Activated CD4-positive, alpha-beta T cell treated with anti-CD3 and anti-CD28 coated beads for 1 hour (primary cell): ENCODE results near the gene ZNF28.
"Not testable (repeated sequence)": the region's sequence is repeated elsewhere in the genome, so short reads cannot be mapped to it uniquely, and the experiment has no call there.

Source experiments
- DNase-seq: peaks from one replicate; pipeline ENCODE4 v3.0.0-alpha.2; 2020

ZNF28 gene

DNA sequence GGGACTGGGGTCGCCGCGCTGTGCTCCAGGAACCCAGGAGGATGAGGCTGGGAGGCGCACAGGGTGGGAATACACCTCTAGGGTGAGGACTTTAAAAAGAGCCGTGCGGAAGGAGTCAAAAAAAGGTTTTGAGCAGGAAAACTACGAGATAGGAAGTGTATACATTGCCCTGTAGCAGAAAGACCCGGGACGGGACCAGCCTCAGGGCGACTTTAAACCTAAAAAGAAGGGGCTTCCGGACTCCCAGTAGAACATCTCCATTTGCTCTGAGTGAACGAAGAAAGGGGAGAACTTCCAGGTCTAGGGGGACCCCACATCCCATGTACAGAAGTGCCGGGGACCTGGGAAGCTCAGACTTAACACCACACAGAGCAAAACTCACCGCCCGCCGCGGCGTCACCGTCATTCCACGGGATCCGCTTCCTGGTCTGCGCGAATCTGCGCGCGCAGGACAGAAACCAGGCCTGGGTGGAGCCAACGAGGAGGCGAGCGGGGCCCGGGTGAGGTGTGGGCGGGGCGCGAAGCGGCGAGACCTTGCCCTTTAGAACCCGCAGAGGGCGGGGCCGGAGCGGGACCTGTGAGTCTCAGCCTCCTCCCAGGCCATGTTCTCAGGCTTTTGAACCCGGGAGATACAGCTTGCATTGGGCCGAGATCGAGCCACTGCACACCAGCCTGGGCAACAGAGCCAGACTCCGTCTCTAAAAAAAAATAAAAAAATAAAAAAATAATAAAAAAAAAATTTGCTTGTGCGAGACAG, at the start of gene ZNF28:
Gene ZNF28, minus strand, starts transcription at position 430 of the 757 bp plus-strand sequence. CDS start 3,675 bp downstream, outside the sequence.
- peak; percentile 45 for DNase-seq

DNA sequence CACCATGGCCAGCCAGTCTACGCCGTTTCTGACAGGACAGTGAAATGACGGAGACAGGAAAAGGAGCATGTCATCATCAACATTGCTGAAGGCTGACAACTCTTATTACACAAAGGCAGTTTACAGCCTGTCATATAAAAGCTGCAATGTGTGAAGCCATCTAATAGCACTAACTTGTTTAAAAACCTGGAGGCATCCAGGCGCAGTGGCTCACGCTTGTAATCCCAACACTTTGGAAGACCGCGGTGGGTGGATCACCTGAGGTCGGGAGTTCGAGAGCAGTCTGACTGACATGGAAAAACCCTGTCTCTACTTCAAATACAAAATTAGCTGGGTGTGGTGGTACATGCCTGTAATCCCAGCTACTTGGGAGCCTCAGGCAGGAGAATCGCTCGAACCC, 46.6 kb upstream of the ZNF28 start:
- not testable (repeated sequence) for DNase-seq

DNA sequence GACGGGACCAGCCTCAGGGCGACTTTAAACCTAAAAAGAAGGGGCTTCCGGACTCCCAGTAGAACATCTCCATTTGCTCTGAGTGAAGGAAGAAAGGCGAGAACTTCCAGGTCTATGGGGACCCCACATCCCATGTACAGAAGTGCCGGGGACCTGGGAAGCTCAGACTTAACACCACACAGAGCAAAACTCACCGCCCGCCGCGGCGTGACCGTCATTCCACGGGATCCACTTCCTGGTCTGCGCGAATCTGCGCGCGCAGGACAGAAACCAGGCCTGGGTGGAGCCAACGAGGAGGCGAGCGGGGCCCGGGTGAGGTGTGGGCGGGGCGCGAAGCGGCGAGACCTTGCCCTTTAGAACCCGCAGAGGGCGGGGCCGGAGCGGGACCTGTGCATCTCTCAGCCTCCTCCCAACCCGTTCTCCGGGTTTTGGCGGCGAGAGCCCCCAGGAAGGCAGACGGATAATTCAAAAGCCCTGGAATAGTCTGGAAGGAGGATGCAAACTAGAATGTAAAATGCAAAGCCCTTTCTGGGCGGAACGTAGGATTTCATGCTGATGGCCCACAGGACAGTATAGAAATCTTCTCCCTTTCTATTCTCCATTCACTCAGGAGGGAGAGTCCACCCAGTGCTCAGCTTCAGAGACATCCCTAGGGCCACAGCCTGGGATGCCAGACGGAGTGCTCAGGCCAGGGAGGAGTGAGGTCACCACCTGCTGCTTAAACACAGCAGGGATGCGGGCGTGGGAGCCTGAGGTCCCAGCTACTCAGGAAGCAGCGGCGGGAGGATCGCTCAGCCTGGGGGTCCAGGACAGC, 36.2 kb upstream of the ZNF28 start, which contains the start of gene ZNF468:
Gene ZNF468, minus strand, starts transcription at position 242 of the 814 bp plus-strand sequence. CDS start 3,347 bp downstream, outside the sequence.
- peak; percentile 52 for DNase-seq

DNA sequence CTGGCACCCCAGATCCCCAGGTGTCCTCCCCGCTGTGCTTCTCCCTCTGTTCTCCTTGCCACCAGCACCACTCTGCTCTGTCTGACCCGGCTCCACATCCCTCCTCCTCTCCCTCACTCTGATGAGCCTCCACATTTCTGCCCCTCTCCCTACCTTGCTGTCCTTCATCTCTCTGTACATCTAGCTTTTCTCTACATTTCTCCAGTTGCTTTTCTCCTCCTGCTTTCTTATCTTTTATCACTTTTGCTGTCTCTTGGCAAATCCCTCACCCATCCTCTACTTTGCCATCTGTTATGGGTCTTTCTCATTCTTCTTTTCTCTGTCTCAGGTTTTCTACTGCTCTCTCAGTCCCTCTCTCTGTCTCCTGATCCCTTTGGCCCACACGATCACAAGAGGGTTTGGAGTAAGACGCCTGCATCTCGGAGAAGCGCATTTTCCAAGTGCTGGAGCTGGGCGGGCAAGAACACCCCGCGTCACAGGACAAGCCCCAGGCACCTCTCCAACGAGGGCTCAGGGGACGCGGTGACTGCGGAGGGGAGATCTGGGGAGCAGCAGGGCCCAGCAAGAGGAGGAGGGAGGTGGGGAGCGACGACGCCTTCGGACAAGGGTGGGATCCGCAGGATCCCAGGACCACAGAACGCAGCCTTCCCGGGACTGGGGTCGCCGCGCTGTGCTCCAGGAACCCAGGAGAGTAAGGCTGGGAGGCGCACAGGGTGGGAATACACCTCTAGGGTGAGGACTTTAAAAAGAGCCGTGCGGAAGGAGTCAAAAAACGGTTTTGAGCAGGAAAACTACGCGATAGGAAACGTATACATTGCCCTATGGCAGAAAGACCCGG, 35.3 kb upstream of the ZNF28 start:
- not testable (repeated sequence) for DNase-seq

DNA sequence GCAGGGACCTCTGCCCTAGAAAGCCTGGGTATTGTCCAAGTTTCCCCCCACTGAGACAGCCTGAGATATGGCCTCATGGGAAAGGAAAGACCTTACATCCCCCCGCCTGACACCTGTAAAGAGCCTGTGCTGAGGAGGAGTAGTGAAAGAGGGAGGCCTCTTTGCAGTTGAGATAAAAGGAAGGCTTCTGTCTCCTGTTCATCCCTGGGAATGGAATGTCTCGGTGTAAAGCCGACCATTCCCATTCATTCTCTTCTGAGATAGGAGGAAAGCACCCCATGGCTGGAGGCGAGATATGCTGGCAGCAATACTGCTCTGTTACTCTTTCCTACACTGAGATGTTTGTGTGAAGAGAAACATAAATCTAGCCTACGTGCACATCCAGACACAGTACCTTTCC, 25.9 kb upstream of the ZNF28 start:
- not testable (repeated sequence) for DNase-seq

DNA sequence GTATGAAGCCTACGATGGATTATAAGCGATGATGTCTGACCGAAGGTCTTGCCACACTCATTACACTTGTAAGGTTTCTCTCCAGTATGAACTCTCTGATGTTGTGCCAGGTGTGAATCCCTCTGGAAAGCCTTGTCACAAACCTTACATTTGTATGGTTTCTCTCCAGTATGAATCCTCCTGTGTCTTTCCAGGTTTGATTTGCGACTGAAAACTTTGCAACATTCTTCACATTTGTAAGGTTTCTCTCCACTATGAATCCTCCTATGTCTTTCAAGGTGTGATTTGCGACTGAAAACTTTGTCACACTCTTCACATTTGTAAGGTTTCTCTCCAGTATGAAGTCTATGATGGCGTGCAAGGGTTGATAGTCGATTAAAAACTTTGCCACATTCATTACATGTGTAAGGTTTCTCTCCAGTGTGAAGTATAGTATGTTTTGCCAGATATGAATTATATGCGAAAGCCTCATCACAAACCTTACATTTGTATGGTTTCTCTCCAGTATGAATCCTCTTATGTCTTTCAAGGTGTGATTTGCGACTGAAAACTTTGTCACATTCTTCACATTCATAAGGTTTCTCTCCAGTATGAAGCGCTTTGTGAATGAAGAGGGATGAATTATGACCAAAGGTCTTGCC, 19.5 kb upstream of the ZNF28 start:
- not testable (repeated sequence) for DNase-seq

DNA sequence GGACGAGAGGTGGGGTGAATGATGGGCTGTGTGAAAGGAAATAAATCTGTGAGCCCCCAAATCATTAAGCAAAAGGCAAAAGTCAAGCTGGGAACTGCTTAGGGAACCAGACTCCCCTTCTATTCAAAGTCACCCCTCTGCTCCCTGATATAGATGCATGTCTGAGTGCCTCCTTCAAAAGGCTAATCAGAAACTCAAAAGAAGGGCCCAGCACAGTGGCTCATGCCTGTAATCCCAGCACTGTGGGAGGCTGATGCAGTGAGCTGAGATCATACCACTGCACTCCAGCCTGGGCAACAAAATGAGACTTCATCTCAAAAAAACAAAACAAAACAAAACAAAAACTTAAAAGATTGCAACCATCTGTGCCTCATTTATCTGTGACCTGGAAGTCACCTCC, 12.9 kb upstream of the ZNF28 start:
- not testable (repeated sequence) for DNase-seq

DNA sequence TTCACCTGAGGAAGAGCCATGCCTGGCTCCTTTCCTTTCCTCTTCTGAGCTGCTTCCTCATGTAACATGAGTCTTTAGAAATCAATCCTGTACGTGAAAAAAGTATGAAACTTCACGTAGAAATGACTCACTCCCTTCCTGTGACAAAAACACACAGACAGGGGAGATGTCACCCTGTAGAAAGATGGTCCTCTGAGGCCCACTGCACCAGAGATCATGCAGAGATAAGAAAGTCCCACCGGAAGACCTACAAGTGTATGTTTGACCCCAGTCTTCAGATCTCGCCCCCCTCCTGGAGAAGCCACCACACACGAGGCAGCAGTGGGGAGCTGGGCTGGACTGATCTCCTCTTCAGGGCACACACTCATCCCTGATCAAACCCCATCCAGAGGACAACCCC, 12.1 kb upstream of the ZNF28 start:
- DNase-seq = not testable (repeated sequence)

DNA sequence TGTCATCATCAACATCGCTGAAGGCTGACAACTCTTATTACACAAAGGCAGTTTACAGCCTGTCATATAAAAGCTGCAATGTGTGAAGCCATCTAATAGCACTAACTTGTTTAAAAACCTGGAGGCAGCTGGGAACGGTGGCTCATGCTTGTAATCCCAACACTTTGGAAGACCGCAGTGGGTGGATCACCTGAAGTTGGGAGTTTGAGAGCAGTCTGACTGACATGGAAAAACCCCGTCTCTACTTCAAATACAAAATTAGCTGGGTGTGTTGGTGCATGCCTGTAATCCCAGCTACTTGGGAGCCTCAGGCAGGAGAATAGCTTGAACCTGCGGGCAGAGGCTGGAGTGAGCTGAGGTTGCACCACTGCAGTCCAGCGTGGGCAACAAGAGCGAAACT, 8.4 kb upstream of the ZNF28 start:
- not testable (repeated sequence) for DNase-seq

DNA sequence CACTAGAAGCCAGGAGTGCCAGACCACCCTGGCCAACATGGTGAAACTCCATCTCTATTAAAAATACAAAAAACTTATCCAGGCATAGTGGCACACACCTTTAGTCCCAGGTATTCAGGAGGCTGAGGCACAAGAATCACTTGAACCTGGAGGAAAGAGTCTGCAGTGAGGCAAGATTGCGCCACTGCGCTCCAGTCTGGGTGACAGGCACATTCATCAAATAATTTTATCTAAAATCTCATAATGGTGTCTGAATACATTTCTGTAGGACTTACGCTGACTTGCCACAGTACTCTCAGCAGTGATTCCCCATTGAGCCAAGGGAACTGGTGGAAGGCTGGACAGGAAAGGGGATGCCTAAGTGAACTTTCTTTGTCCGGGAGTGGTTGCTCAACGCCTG, 4.3 kb upstream of the ZNF28 start:
- DNase-seq = no peak

DNA sequence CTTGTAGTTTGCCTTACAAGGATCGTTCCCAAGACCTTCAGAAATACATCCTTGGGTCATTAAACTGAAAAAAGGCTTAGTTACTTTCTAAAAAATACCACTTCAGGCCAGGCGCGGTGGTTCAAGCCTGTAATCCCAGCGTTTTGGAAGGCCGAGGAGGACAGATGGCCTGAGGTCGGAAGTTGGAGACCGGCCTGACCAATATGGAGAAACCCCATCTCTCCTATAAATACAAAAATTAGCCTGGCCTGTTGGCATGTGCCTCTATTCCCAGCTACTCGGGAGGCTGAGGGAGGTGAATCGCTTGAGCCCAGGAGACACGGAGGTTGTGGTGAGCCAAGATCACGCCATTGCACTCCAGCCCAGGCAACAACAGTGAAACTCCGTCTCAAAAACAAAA, 2.2 kb upstream of the ZNF28 start:
- no peak for DNase-seq

DNA sequence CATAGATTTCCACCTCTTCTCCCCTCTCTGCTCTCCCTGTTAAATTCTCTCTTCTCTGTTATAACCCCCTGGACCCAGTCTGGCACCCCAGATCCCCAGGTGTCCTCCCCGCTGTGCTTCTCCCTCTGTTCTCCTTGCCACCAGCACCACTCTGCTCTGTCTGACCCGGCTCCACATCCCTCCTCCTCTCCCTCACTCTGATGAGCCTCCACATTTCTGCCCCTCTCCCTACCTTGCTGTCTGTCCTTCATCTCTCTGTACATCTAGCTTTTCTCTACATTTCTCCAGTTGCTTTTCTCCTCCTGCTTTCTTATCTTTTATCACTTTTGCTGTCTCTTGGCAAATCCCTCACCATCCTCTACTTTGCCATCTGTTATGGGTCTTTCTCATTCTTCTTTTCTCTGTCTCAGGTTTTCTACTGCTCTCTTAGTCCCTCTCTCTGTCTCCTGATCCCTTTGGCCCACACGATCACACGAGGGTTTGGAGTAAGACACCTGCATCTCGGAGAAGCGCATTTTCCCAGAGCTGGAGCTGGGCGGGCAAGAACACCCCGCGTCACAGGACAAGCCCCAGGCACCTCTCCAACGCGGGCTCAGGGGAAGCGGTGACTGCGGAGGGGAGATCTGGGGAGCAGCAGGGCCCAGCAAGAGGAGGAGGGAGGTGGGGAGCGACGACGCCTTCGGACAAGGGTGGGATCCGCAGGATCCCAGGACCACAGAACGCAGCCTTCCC, 795 bp downstream of the ZNF28 start:
- not testable (repeated sequence) for DNase-seq

DNA sequence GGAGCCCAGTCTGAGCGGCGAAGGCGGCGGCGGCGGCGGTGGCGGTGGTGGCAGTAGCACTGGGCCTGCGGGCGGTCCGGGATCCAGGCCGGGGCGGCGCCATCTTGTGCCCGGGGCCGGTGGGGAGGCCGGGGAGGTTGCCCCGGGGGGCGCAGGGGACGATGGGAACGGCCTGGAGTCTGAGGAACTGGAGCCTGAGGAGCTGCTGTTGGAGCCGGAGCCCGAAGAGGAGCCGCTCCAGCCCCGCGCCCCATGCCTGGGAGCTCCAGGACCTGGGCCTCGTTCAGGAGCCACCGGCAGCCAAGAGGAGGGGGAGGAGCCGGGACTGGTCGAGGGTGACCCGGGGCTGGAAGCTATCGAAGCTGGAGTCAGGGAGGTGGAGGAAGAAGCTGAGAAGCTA, 11.6 kb downstream of the ZNF28 start:
- DNase-seq = no peak

DNA sequence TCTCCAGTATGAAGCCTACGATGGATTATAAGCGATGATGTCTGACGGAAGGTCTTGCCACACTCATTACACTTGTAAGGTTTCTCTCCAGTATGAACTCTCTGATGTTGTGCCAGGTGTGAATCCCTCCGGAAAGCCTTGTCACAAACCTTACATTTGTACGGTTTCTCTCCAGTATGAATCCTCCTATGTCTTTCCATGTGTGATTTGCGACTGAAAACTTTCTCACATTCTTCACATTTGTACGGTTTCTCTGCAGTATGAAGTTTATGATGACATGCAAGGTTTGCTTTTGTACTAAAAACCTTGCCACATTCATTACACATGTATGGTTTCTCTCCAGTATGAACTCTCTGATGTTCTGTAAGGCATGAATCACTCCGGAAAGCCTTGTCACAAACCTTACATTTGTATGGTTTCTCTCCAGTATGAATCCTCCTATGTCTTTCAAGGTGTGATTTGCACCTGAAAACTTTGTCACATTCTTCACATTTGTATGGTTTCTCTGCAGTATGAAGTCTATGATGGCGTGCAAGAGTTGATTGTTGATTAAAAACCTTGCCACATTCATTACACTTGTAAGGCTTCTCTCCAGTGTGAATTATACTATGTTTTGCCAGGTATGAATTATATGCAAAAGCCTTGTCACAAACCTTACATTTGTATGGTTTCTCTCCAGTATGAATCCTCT, 21.3 kb downstream of the ZNF28 start:
- DNase-seq = not testable (repeated sequence)

DNA sequence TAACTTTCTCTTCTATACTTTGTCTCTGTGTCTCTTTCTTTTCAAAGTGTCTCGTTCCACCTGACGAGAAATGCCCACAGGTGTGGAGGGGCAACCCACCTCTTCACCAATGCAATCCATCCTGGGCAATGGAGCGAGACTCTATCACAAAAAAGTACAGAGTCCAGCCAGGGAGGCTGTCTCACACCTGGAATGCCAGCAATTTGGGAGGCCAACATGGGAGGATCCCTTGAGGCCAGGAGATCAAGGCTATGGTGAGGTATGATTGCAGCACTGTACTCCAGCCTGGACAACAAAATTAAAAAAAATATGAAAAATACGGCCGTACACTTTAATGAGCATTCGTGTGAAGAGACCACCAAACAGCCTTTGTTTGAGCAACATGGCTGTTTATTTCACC, 32.0 kb downstream of the ZNF28 start:
- DNase-seq = no peak

DNA sequence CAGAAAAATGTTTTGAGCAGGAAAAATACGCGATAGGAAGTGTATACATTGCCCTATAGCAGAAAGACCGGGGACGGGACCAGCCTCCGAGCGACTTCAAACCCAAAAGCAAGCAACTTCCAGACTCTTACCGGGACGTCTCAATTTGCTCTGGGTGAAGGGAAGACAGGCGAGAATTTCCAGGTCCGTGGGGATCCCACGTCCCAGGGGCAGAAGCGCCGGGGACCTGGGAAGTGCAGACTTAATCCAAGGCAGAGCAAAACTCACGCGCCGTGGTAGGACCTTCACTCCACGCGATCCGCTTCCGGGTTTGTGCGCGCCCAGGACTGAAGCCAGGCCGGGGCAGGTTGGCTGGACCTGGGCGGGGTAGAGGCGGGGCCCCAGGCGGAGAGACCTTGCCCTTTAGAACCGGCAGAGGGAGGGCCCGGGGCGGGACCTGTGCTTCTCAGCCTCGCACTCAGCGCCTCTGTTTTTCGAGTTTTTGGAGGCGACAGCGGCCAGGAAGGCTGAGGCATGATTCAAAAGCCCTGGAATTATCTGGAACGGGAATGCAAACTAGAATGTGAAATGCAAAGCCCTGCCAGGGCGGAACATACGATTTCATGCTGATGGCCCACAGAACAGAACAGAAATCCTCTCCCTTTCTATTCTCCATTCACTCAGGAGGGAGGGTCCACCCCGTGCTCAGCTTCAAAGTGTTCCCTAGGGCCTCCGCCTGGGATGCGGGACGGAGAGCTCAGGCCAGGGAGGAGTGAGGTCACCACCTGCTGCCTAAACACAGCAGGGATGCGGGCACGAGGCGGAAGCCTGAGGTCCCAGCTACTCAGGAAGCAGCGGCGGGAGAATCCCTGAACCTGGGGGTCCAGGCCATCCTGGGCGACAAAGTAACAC, 34.7 kb downstream of the ZNF28 start, which contains the start of gene ZNF600:
Gene ZNF600, minus strand, starts transcription at position 328 of the 891 bp plus-strand sequence. CDS start 7,903 bp downstream, outside the sequence.
- DNase-seq = peak; percentile 63

DNA sequence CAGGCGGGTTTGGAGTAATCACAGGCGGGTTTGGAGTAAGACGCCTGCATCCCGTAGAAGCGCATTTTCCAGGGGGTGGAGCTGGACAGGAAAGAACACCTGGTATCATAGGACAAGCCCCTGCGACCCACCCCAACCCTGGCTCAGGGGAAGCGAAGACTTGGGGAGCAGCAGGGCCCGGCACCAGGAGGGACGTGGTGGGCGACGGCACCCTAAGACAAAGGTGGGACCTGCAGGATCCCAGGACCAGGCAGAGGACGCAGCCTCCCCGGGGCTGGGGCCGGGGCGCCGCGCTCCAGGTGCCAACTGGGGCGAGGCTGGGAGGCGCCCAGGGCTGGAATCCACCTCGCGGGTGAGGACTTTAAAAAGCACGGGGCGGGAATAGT, 35.4 kb downstream of the ZNF28 start:
- DNase-seq = no peak

DNA sequence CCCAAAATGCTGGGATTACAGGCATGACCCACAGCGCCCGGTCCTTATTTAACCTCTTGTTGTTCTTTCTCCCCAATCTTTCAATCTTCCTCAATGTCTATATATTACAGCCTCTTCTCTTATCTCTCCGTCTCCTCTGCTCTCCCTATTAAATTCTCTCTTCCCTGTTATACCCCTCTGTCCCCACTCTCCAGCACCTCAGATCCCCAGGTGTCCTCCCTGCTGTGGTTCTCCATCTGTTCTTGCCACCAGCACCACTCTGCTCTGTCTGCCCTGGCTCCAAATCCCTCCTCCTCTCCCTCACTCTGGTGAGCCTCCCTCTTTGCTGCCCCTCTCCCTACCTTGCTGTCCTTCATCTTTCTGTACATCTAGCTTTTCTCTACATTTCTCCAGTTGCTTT, 35.9 kb downstream of the ZNF28 start:
- DNase-seq = no peak

DNA sequence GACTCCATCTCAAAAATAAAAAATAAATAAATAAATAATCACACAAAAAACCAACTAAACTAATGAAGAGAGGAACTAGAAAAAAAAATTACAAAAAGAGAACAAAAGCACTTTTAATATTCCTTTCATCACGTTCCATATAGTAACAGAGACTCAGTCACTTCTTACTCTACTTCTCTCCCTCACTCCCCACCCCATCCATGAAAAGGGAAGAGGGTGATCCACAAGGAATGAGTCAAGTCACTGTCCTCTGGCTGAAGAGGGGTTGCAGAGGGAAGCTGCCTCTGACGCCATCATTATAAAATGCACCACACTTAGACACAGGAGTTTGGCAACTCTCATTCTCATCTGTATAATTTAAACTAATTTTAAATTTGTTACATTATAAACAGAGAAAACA, 38.6 kb downstream of the ZNF28 start:
- not testable (repeated sequence) for DNase-seq

DNA sequence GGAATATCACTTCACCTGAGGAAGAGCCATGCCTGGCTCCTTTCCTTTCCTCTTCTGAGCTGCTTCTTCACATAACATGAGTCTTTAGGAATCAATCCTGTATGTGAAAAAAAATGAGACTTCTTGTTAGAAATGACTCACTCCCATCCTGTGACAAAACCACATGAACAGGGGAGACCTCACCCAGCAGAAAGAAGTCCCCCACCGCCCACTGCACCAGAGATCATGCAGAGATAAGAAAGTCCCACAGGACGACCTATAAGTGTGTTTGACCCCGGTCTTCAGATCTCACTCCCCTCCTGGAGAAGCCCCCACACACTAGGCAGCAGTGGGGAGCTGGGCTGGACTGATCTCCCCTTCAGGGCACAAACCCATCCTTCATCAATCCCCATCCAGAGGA, 42.6 kb downstream of the ZNF28 start:
- no peak for DNase-seq
